K562 (cell line): ENCODE results near the gene SLC30A9.

ENCODE experiments used
- CEBPB ChIP-seq: fragments of 450-650 bp; IDR thresholded peaks from 2 replicates; pipeline ENCODE4 v1.6.1; 2016; ENCODE audit warnings: missing genetic modification characterization, missing compliant biosample characterization
- MEIS2 ChIP-seq: fragments of 450-650 bp; IDR thresholded peaks from 2 replicates; pipeline ENCODE4 v1.6.1; 2014; ENCODE audit warnings: mild to moderate bottlenecking; ENCODE audit not compliant: partially characterized antibody
- POLR2A ChIP-seq: fragments of 450-650 bp; conservative IDR thresholded peaks from 2 replicates; pipeline ENCODE4 v1.6.1; 2016
- POLR2AphosphoS5 ChIP-seq: IDR thresholded peaks from 2 replicates; pipeline ENCODE4 v1.6.1; 2011; ENCODE audit warnings: mild to moderate bottlenecking, low read depth, low read length, moderate library complexity; ENCODE audit not compliant: control insufficient read depth, insufficient read depth
- RBM17 ChIP-seq: fragments of 200-400 bp; formaldehyde crosslinking; IDR thresholded peaks from 2 replicates; pipeline ENCODE4 v1.6.1; 2017; ENCODE audit warnings: low read depth, mild to moderate bottlenecking, low read length, borderline replicate concordance
- SIN3A ChIP-seq, 2 experiments: fragments of 150-350 bp in 1 of 2; IDR thresholded peaks; 2 replicates each; pipeline ENCODE4 v1.6.1; 2011 to 2016; ENCODE audit warnings: borderline replicate concordance in 2 of 2, low read depth in 2 of 2, low read length in 2 of 2, mild to moderate bottlenecking in 2 of 2, moderate library complexity in 2 of 2; ENCODE audit not compliant: control insufficient read depth in 1 of 2
- TF ChIP-seq, protein P1 (sequence below): sonication (generic); formaldehyde crosslinking; IDR thresholded peaks from 2 replicates; pipeline ENCODE4 v1.8.0; 2023; ENCODE audit warnings: mild to moderate bottlenecking, missing genetic modification reagents

DNA sequence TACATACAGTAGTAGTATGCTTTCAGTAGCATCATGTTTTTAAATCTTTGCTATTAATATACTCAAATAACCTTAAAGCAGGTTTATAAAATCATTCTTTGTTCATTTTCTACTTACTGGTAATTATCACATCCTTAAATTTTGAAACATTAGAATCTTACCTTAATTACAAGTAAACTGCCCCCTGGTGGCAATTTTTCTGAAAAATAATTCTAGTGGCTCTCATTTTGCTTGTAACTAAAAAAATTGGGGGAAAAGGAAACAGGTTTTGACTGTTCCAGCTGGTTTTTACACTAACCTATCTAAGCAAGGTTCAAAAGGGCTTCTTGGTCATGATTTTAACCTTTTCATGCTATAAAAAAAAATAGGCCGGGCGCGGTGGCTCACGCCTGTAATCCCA is 27.2 kb upstream of the SLC30A9 start:
- TF ChIP-seq MEIS2 (no peak), POLR2A (no peak), RBM17 (no peak), SIN3A (IDR thresholded peaks at IDR 0.05; ENCODE audit: borderline replicate concordance in 2 of 2, control insufficient read depth in 1 of 2, low read depth in 2 of 2, low read length in 2 of 2) (no peak), POLR2AphosphoS5 (no peak), CEBPB (no peak)
- TF ChIP-seq, protein P1, sequence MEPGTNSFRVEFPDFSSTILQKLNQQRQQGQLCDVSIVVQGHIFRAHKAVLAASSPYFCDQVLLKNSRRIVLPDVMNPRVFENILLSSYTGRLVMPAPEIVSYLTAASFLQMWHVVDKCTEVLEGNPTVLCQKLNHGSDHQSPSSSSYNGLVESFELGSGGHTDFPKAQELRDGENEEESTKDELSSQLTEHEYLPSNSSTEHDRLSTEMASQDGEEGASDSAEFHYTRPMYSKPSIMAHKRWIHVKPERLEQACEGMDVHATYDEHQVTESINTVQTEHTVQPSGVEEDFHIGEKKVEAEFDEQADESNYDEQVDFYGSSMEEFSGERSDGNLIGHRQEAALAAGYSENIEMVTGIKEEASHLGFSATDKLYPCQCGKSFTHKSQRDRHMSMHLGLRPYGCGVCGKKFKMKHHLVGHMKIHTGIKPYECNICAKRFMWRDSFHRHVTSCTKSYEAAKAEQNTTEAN (CRISPR knock-in tag): no peak
